ENCODE data around the gene PPP1CC.

PPP1CC gene

DNA sequence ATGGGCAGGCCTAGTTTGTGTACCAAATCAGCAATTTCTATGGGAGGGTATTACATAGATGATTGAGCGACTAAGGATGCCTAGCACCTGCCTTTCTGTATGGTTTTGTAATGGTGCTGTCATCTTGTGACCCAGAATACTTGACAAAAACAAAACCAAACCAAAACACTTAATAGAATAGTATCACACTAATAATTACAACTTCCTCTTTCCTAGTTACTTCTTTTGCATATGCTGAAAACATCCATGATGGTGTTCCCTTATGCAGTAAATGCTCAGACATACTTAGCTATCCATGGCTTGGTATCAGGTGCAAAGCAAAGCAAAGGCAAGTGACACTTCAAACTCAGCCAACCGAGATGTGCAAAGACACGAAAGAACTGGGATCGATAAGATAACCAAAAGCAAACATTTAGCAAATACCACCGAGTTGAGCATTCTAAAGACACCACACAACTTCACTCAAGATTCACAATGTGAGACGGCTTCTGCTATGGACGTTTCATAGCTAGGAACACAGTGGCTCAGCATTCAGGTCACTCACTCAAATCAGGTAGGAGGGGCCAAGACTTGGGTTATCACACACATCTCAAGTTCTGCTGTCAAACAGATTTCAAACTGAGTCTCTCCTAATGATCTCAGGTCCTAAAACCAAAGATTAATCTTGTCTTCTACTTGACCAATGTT, 24.3 kb downstream of the PPP1CC start:
- no peak for DNase-seq
- Mint-ChIP-seq H3K27me3 (no peaks in the 10 kb centered on the region), H3K4me3 (no peak overlapping the region), H3K4me1 (peaks cover 13% of the 10 kb centered on the region), H3K27ac (peak overlapping the region in 1 of 2 donors; percentile 27), H3K9me3 (no peaks in the 10 kb centered on the region)
- ATAC-seq = no peak

GRCh38 chr12:110717037-110717436, 25.7 kb downstream of the PPP1CC start:
- H3K4me1 Mint-ChIP-seq = peaks cover 13% of the 10 kb centered on the region
- H3K27ac Mint-ChIP-seq = no peak overlapping the region
- H3K4me3 Mint-ChIP-seq = no peak overlapping the region
- ATAC-seq (peak; percentile 50), DNase-seq (no peak)
- no peaks in the 10 kb centered on the region for H3K9me3 Mint-ChIP-seq
- H3K27me3 Mint-ChIP-seq = no peaks in the 10 kb centered on the region

DNA sequence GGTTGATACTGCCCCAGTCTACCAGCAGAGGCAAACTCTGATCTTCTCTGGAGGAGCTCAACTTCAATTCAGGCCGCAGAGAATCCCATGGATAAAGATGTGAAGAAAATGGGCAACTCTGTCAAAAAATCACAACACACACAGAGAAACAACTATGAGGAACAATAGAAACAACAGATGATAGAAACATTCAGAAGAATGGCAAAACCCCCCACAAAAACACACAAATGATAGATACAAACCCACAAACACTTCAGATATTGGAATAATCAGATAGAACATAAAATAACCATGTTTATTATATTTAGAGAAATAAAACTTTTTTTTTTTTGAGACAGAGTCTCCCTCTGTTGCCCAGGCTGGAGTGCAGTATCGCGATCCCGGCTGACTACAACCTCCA, 33.8 kb downstream of the PPP1CC start:
- Mint-ChIP-seq H3K4me3 (no peak overlapping the region), H3K4me1 (no peaks in the 10 kb centered on the region), H3K9me3 (no peaks in the 10 kb centered on the region), H3K27ac (no peak overlapping the region), H3K27me3 (no peaks in the 10 kb centered on the region)
- no peak for ATAC-seq
- no peak for DNase-seq

- no peaks in the 10 kb centered on the region for H3K27me3 Mint-ChIP-seq
- H3K9me3 Mint-ChIP-seq = no peaks in the 10 kb centered on the region
- no peak overlapping the region for H3K4me3 Mint-ChIP-seq
- no peak overlapping the region for H3K27ac Mint-ChIP-seq
- no peak for ATAC-seq
- no peak for DNase-seq
- no peaks in the 10 kb centered on the region for H3K4me1 Mint-ChIP-seq
Measured at GRCh38 chr12:110705309-110705708, 37.4 kb downstream of the PPP1CC start.

GRCh38 chr12:110704750-110705149, 37.9 kb downstream of the PPP1CC start:
- no peaks in the 10 kb centered on the region for H3K9me3 Mint-ChIP-seq
- DNase-seq (no peak), ATAC-seq (peak; percentile 55)
- H3K27ac Mint-ChIP-seq = no peak overlapping the region
- H3K27me3 Mint-ChIP-seq = no peaks in the 10 kb centered on the region
- H3K4me3 Mint-ChIP-seq = no peak overlapping the region
- no peaks in the 10 kb centered on the region for H3K4me1 Mint-ChIP-seq

DNA sequence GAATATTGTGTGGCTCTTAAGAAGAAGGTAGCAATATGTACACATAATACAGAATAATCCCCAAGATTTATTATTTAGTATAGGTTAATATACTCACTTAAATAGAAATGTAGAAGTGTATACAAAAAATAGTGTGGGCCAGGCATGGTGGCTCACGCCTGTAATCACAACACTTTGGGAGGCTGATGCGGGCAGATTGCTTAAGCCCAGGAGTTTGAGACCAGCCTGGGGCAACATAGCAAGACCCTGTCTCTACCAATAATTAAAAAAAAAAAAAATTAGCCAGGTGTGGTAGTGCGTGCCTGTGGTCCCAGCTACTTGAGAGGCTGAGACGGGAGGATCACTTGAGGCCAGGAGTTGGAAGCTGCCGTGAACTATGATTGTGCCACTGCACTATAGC, 38.5 kb downstream of the PPP1CC start:
- H3K27me3 Mint-ChIP-seq = no peaks in the 10 kb centered on the region
- DNase-seq (no peak), ATAC-seq (no peak)
- H3K4me3 Mint-ChIP-seq = no peak overlapping the region
- no peaks in the 10 kb centered on the region for H3K4me1 Mint-ChIP-seq
- H3K27ac Mint-ChIP-seq = peak overlapping the region in 1 of 2 donors; percentile 47
- no peaks in the 10 kb centered on the region for H3K9me3 Mint-ChIP-seq

DNA sequence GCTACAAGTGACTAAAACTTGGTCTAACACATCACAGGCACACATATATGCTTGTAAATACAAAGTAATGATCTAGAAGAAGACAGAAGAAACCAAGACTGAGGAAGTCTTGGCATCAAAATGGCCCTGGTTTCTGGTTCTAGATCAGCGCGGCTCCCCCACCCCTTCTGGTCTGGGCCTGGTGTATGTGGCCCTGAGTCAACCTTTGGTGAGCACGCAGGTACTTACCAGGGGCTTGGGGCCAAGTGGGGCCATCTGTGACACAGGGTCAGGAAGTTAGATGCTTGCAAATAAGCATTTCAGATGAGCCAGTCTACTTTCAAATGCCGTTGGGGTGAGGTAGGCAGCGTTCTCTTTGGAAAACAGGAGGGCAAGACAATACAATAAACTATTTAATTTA, 40.6 kb downstream of the PPP1CC start:
- H3K9me3 Mint-ChIP-seq = no peaks in the 10 kb centered on the region
- ATAC-seq (no peak), DNase-seq (no peak)
- no peak overlapping the region for H3K27ac Mint-ChIP-seq
- no peaks in the 10 kb centered on the region for H3K27me3 Mint-ChIP-seq
- no peak overlapping the region for H3K4me3 Mint-ChIP-seq
- peaks cover 18% of the 10 kb centered on the region for H3K4me1 Mint-ChIP-seq

DNA sequence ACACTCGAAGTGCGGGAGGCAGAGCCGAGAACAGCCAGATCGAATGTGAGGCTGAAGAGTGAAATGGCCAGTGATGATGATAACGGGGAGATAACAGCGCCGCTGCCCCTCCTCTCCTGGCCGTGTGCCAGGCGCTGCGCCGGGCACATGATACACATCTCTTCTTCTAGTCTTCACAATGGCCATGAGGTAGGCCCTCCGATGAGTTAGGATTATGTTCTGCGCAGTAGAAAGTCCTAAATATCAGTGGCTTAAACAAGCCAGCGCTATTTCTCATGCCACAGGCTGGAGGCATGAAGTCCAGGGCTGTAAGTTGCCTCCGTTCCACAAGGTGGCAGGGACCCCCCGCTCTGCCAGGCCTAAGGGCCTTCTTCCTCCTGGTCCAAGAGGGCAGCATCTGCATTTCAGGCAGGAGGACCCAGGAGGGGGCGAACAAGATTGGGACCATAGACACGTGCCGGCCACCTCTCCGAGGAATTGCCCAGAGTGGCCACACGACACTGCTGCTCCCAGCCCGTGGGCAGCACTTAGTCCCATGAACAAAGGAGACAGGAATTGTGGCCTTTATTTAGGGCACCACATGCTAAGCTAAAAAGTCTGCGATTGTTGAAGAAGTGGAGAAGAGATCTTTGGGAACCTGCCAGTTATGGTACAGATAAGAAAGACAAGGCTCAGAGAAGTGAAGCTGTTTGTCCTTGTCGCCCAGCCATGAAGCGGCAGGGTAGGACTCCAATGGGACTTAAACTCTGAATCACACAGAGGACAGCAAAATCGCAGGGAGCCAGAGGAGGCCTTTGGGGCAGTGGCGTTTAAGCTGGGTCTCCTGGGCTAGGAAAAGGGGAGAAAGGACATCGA, 42.9 kb downstream of the PPP1CC start:
- DNase-seq = no peak
- Mint-ChIP-seq H3K27me3 (no peaks in the 10 kb centered on the region), H3K27ac (no peak overlapping the region), H3K9me3 (no peaks in the 10 kb centered on the region), H3K4me3 (no peak overlapping the region), H3K4me1 (peaks cover 32% of the 10 kb centered on the region)
- ATAC-seq = no peak

GRCh38 chr12:110698171-110698902, 44.4 kb downstream of the PPP1CC start:
- peaks cover 46% of the 10 kb centered on the region for H3K4me1 Mint-ChIP-seq
- peak overlapping the region in 1 of 2 donors; percentile 52 for H3K4me3 Mint-ChIP-seq
- ATAC-seq = peak; percentile 100
- no peaks in the 10 kb centered on the region for H3K27me3 Mint-ChIP-seq
- peak overlapping the region; percentile 98 to 99 for H3K27ac Mint-ChIP-seq
- H3K9me3 Mint-ChIP-seq = no peaks in the 10 kb centered on the region
- peak; percentile 81 to 89 for DNase-seq

DNA sequence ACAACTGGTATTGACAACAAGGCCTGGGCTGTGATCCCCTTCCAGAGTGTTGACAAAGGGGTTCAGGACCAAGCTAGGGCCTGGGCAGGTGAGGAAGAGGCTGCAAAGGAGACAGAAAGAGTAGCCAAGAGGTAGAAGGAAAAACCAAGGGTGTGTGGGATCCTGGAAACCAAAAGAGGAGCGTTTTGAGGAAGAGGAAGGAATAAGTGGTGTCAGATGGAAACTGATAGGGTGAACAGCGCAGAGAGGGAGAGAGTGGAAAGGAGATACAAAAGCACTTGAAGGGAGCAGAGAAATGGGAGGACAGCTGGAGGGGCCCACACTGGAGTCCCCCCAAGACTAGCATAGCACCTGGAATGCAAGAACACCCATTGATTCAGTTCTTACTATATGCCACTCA, 45.5 kb downstream of the PPP1CC start:
- Mint-ChIP-seq H3K9me3 (no peaks in the 10 kb centered on the region), H3K27ac (peak overlapping the region in 1 of 2 donors; percentile 93), H3K27me3 (no peaks in the 10 kb centered on the region), H3K4me1 (peaks cover 53% of the 10 kb centered on the region), H3K4me3 (no peak overlapping the region)
- DNase-seq (no peak), ATAC-seq (no peak)

DNA sequence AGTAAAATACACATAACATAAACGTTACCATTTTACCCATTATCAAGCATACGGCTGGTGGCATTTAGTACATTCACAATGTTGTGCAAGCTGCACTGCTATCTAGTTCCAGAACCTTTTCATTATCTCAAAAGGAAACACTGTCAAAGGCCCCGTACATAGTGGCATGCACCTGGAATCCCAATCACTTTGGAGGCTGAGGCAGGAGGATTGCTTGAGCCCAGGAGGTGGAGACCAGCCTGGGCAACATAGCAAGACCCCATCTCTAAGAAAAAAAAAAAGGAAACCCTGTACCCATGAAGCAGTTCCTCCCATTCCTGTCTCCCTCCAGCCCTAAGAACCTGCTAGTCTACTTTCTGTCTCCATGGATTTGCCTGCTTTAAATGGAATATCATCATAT, 46.4 kb downstream of the PPP1CC start:
- Mint-ChIP-seq H3K27me3 (no peaks in the 10 kb centered on the region), H3K4me1 (peaks cover 62% of the 10 kb centered on the region), H3K9me3 (no peaks in the 10 kb centered on the region), H3K4me3 (no peak overlapping the region), H3K27ac (peak overlapping the region in 1 of 2 donors; percentile 50)
- DNase-seq (no peak), ATAC-seq (no peak)

- DNase-seq (no peak), ATAC-seq (no peak)
- Mint-ChIP-seq H3K4me3 (no peak overlapping the region), H3K9me3 (no peaks in the 10 kb centered on the region), H3K27ac (no peak overlapping the region), H3K27me3 (no peaks in the 10 kb centered on the region), H3K4me1 (peaks cover 76% of the 10 kb centered on the region)
Measured at GRCh38 chr12:110694330-110694901, 48.3 kb downstream of the PPP1CC start.

GRCh38 chr12:110693731-110694130, 49.0 kb downstream of the PPP1CC start:
- no peaks in the 10 kb centered on the region for H3K9me3 Mint-ChIP-seq
- no peak overlapping the region for H3K27ac Mint-ChIP-seq
- peaks cover 78% of the 10 kb centered on the region for H3K4me1 Mint-ChIP-seq
- no peak for DNase-seq
- no peak overlapping the region for H3K4me3 Mint-ChIP-seq
- no peak for ATAC-seq
- no peaks in the 10 kb centered on the region for H3K27me3 Mint-ChIP-seq

- Mint-ChIP-seq H3K4me3 (peak overlapping the region; percentile 95 to 98), H3K9me3 (peaks cover 0 to 7% of the 10 kb centered on the region in 2 donors), H3K27ac (peak overlapping the region; percentile 72 to 88), H3K4me1 (peaks cover 78% of the 10 kb centered on the region), H3K27me3 (no peaks in the 10 kb centered on the region)
- DNase-seq (no peak), ATAC-seq (no peak)
Measured at GRCh38 chr12:110690127-110690430, 52.6 kb downstream of the PPP1CC start.

DNA sequence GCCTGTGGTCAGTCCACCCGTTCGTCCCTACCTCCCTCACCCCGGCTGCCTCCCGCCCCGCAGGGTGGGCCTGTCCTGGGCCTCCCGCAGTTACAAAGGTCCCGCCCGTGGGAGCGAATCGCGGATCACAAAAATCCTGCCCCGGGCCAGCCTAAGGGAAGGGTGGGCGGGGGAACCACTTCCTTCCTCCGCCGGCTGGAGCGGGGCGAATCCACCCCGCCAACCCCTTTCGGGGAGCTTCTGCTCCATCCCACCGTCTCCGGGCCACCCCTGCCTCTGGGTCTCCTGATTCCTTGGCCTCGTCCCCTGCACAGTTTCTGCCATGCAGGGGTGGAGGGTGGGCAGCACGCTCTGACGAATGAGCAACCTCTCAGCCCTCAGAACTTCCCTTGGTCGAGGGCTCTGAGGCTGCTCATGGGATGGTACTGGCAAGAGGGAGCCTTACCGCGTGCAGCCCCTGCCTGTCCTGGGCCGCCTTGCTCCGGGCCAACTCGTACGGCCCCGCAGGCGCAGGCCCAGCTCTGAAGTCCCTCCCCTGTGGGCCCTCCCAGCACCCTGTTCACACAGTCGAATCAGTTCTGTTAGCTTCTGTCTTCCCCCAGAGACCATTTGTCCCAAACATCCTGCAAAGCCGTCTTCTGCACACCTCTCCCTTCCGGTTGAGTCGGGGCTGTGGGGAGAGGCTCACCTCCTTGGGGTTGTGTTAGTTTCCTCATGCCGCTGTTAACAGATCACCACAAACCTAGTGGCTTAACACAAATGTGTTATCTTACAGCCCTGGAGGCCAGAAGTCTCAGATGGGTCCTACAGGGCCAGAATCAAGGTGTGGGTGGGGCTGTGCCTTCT, 53.2 kb downstream of the PPP1CC start:
- DNase-seq (peak; percentile 69 to 74), ATAC-seq (peak; percentile 87)
- Mint-ChIP-seq H3K4me1 (peaks cover 79% of the 10 kb centered on the region), H3K4me3 (peak overlapping the region; percentile 95 to 98), H3K27ac (peak overlapping the region; percentile 88 to 97), H3K9me3 (peaks cover 0 to 7% of the 10 kb centered on the region in 2 donors), H3K27me3 (no peaks in the 10 kb centered on the region)

All from stimulated activated naive CD8-positive, alpha-beta T cell treated with anti-CD3 and anti-CD28 coated beads, Interleukin-15, amount 100 ng/mL, for 72 hours (primary cell).